ENCODE data around the gene SLC19A1.
A peak's percentile ranks its signal among the peaks of the same experiment; 100 is the strongest.

The SLC19A1 gene

GRCh38 chr21:45461806-45462341, 80.4 kb downstream of the SLC19A1 start:
- Histone ChIP-seq H3K9ac (ENCODE audit: low read length) (no peak overlapping the region), H3K36me3 (ENCODE audit: control insufficient read depth, insufficient read depth, low read length) (no peaks in the 10 kb centered on the region), H3K4me3 (ENCODE audit: low read length) (no peak overlapping the region), H3K27ac (ENCODE audit: low read depth, low read length) (no peak overlapping the region), H3K4me1 (ENCODE audit: control insufficient read depth, insufficient read depth, low read length) (no peaks in the 10 kb centered on the region), H3K27me3 (ENCODE audit: control insufficient read depth, insufficient read depth, low read length) (no peaks in the 10 kb centered on the region)

- no peak overlapping the region for H3K27ac ChIP-seq (ENCODE audit: low read depth, low read length)
- no peak overlapping the region for H3K4me3 ChIP-seq (ENCODE audit: low read length)
- no peak overlapping the region for H3K9ac ChIP-seq (ENCODE audit: low read length)
- H3K4me1 ChIP-seq (ENCODE audit: control insufficient read depth, insufficient read depth, low read length): no peaks in the 10 kb centered on the region
- H3K27me3 ChIP-seq (ENCODE audit: control insufficient read depth, insufficient read depth, low read length): no peaks in the 10 kb centered on the region
- no peaks in the 10 kb centered on the region for H3K36me3 ChIP-seq (ENCODE audit: control insufficient read depth, insufficient read depth, low read length)
Measured at GRCh38 chr21:45461369-45461750, 80.9 kb downstream of the SLC19A1 start.

DNA sequence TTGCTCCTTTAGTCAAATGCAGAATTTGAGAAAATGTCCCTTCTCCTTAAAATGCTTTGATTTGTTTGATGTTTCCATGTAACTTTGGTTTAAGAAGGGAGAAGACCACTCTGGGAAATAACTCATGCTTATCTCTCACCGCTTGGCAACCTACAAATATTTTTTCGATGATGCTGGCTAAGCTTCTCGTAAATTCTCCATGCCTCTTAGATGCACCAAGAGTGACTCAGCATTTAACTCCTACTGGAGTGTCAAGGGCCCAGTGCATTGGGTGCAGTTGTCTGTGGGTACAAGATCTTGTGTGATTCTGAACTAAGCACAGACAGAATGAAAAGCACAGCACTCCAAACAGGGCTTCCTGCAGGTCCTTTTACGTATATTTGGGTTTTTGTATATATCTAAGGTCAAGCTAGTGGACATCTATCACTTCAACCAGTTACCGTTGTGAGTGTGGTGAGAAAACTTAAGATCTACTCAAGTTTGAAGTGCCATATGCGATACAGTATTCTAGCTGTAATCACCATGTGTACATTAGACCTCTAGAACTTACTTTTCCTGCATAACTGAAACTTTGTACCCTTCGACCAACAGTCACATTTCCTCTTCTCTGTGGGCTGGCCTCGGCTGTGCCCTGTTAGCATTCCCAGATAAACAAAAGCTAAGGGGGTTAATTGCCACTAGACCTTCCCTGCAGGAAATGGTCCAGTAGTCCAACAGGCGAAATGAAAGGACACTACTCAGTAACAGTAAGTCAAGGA, 81.5 kb downstream of the SLC19A1 start:
- Histone ChIP-seq H3K27ac (ENCODE audit: low read depth, low read length) (no peak overlapping the region), H3K36me3 (ENCODE audit: control insufficient read depth, insufficient read depth, low read length) (no peaks in the 10 kb centered on the region), H3K4me1 (ENCODE audit: control insufficient read depth, insufficient read depth, low read length) (no peaks in the 10 kb centered on the region), H3K4me3 (ENCODE audit: low read length) (no peak overlapping the region), H3K27me3 (ENCODE audit: control insufficient read depth, insufficient read depth, low read length) (no peaks in the 10 kb centered on the region), H3K9ac (ENCODE audit: low read length) (no peak overlapping the region)

GRCh38 chr21:45460011-45460565, 82.2 kb downstream of the SLC19A1 start:
- no peak overlapping the region for H3K27ac ChIP-seq (ENCODE audit: low read depth, low read length)
- no peaks in the 10 kb centered on the region for H3K36me3 ChIP-seq (ENCODE audit: control insufficient read depth, insufficient read depth, low read length)
- H3K4me3 ChIP-seq (ENCODE audit: low read length): no peak overlapping the region
- H3K4me1 ChIP-seq (ENCODE audit: control insufficient read depth, insufficient read depth, low read length): peaks cover 2% of the 10 kb centered on the region
- H3K27me3 ChIP-seq (ENCODE audit: control insufficient read depth, insufficient read depth, low read length): no peaks in the 10 kb centered on the region
- no peak overlapping the region for H3K9ac ChIP-seq (ENCODE audit: low read length)

DNA sequence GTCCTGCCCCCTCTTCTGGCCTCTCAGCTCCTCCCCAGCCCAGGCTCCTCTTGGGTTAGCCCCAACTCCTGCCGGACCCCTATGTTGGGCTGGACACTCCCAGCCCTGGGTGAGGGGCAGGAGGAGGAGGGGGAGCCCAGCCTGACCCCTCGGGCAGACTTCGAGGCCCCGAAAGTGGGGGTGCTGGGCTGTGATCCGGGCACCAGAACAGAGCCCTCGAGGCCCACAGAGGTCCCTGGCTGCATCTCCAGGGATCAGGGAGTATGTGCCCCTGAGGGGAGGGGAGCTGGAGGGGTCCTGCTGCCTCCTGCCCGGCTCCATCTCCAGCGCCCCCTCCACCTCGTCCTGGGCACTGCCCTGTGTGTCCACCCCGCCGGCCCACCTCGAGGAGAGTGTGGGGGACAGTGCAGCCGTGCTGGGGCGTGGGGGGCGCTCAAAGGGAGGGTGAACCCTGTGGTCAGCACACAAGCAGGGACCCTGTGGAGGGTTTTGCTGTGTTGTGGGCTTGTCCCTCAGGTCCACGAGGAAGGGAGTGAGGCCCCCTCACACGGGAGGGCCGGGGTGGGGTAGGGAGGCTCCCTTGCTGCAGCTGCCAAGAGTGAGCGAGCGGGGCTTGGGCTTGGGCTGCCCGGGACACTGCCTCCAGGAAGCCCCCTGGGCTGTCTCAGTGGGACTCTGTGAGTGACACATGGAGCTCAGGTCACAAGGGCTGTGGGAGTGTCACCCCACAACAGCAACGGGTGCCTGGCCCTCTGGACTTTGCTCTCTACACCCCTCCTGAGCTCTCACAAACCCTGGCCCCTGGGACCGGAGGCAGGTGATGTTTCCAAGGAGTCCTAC, 82.8 kb downstream of the SLC19A1 start:
- Histone ChIP-seq H3K36me3 (ENCODE audit: control insufficient read depth, insufficient read depth, low read length) (no peaks in the 10 kb centered on the region), H3K4me3 (ENCODE audit: low read length) (no peak overlapping the region), H3K27ac (ENCODE audit: low read depth, low read length) (no peak overlapping the region), H3K4me1 (ENCODE audit: control insufficient read depth, insufficient read depth, low read length) (peaks cover 8% of the 10 kb centered on the region), H3K9ac (ENCODE audit: low read length) (no peak overlapping the region), H3K27me3 (ENCODE audit: control insufficient read depth, insufficient read depth, low read length) (peaks cover 1% of the 10 kb centered on the region)

- Histone ChIP-seq H3K9ac (ENCODE audit: low read length) (no peak overlapping the region), H3K27ac (ENCODE audit: low read depth, low read length) (no peak overlapping the region), H3K27me3 (ENCODE audit: control insufficient read depth, insufficient read depth, low read length) (peaks cover 1% of the 10 kb centered on the region), H3K36me3 (ENCODE audit: control insufficient read depth, insufficient read depth, low read length) (no peaks in the 10 kb centered on the region), H3K4me3 (ENCODE audit: low read length) (no peak overlapping the region), H3K4me1 (ENCODE audit: control insufficient read depth, insufficient read depth, low read length) (peaks cover 8% of the 10 kb centered on the region)
Measured at GRCh38 chr21:45458281-45459170, 83.7 kb downstream of the SLC19A1 start.

- peaks cover 8% of the 10 kb centered on the region for H3K4me1 ChIP-seq (ENCODE audit: control insufficient read depth, insufficient read depth, low read length)
- no peak overlapping the region for H3K27ac ChIP-seq (ENCODE audit: low read depth, low read length)
- H3K4me3 ChIP-seq (ENCODE audit: low read length): peak overlapping the region; percentile 1
- H3K36me3 ChIP-seq (ENCODE audit: control insufficient read depth, insufficient read depth, low read length): no peaks in the 10 kb centered on the region
- no peak overlapping the region for H3K9ac ChIP-seq (ENCODE audit: low read length)
- peaks cover 1% of the 10 kb centered on the region for H3K27me3 ChIP-seq (ENCODE audit: control insufficient read depth, insufficient read depth, low read length)
Measured at GRCh38 chr21:45457832-45458172, 84.4 kb downstream of the SLC19A1 start.

DNA sequence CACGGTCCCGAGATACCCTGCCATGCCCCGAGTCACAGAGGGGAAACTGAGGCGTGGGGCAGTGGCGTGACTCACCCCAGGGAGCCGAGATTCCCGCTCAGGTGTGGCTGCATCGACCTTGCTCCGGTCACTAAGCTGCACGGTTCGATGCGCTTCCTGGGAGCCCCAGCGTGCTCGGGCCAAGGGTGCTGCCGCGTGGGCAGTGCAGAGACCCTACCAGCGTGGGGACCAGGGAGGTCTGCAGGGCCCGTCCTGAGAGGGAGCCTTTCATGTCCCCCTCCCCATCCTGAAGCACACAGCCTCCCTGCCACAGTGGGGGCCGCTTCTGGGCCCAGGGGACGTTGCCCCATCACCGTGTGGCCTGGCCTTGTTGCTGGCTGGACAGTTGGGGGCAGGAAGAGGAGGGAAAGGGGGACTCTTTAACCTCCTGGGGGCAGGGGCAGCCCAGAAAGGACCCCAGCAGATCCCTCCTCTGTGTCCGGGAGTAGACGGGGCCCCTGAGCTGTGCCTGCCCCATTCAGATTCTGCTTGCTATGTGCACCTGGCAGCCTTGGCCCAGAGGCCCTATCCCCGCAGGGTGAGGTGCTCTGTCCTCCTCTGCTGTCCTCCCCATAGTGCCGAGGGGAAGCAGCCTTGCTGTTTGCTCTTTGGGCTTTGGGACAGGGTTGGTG, 84.9 kb downstream of the SLC19A1 start:
- H3K4me3 ChIP-seq (ENCODE audit: low read length): peak overlapping the region; percentile 1
- H3K9ac ChIP-seq (ENCODE audit: low read length): no peak overlapping the region
- peaks cover 8% of the 10 kb centered on the region for H3K4me1 ChIP-seq (ENCODE audit: control insufficient read depth, insufficient read depth, low read length)
- no peaks in the 10 kb centered on the region for H3K36me3 ChIP-seq (ENCODE audit: control insufficient read depth, insufficient read depth, low read length)
- H3K27ac ChIP-seq (ENCODE audit: low read depth, low read length): no peak overlapping the region
- H3K27me3 ChIP-seq (ENCODE audit: control insufficient read depth, insufficient read depth, low read length): peaks cover 1% of the 10 kb centered on the region

- Histone ChIP-seq H3K27me3 (ENCODE audit: control insufficient read depth, insufficient read depth, low read length) (peaks cover 1% of the 10 kb centered on the region), H3K27ac (ENCODE audit: low read depth, low read length) (no peak overlapping the region), H3K4me1 (ENCODE audit: control insufficient read depth, insufficient read depth, low read length) (peaks cover 8% of the 10 kb centered on the region), H3K9ac (ENCODE audit: low read length) (no peak overlapping the region), H3K36me3 (ENCODE audit: control insufficient read depth, insufficient read depth, low read length) (no peaks in the 10 kb centered on the region), H3K4me3 (ENCODE audit: low read length) (no peak overlapping the region)
Measured at GRCh38 chr21:45456584-45457160, 85.6 kb downstream of the SLC19A1 start.

DNA sequence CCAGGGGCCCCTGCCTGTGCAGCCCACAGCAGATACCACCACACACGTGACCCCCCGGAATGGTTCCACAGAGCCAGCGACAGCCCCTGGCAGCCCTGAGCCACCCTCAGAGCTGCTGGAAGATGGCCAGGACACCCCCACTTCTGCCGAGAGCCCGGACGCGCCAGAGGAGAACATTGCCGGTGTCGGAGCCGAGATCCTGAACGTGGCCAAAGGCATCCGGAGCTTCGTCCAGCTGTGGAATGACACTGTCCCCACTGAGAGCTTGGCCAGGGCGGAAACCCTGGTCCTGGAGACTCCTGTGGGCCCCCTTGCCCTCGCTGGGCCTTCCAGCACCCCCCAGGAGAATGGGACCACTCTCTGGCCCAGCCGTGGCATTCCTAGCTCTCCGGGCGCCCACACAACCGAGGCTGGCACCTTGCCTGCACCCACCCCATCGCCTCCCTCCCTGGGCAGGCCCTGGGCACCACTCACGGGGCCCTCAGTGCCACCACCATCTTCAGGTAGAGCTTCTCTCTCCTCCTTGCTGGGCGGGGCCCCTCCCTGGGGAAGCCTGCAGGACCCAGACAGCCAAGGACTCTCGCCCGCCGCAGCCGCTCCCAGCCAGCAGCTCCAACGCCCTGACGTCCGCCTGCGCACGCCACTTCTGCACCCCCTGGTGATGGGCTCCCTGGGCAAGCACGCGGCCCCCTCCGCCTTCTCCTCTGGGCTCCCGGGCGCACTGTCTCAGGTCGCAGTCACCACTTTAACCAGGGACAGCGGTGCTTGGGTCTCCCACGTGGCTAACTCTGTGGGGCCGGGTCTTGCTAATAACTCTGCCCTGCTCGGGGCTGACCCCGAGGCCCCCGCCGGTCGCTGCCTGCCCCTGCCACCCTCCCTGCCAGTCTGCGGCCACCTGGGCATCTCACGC, 86.3 kb downstream of the SLC19A1 start:
- H3K27ac ChIP-seq (ENCODE audit: low read depth, low read length): peak overlapping the region; percentile 15
- peaks cover 8% of the 10 kb centered on the region for H3K4me1 ChIP-seq (ENCODE audit: control insufficient read depth, insufficient read depth, low read length)
- H3K36me3 ChIP-seq (ENCODE audit: control insufficient read depth, insufficient read depth, low read length): no peaks in the 10 kb centered on the region
- H3K9ac ChIP-seq (ENCODE audit: low read length): no peak overlapping the region
- peaks cover 1% of the 10 kb centered on the region for H3K27me3 ChIP-seq (ENCODE audit: control insufficient read depth, insufficient read depth, low read length)
- peak overlapping the region; percentile 58 for H3K4me3 ChIP-seq (ENCODE audit: low read length)
